H1 (cell line): ENCODE data around the gene HIPK3. TPM values are rescaled to one million over a fixed set of nuclear protein-coding genes. Genes with fewer than 3 reads are reported as not detected.
A peak's percentile ranks its signal among the peaks of the same experiment; 100 is the strongest.

Experiments used
- CTCF ChIA-PET: fragments of 300-600 bp; sonication (Branson Sonifier 250); formaldehyde crosslinking; loops from one replicate; lab custom pipeline; 2021; ENCODE audit not compliant: partially characterized antibody; lab: Charles Lee
- POLR2A ChIA-PET: fragments of 300-600 bp; sonication (Branson Sonifier 250); formaldehyde crosslinking; loops from one replicate; lab custom pipeline; 2021; ENCODE audit warnings: inconsistent platforms; ENCODE audit not compliant: partially characterized antibody; lab: Charles Lee
- DNase-seq, 2 experiments: peaks; one replicate each; pipeline versions ENCODE4 v3.0.0 to v3.0.0-alpha.2; 2010 to 2022; ENCODE audit warnings: low spot score in 2 of 2, low read depth in 1 of 2, mixed read lengths in 1 of 2
- FAIRE-seq: peaks from 2 replicates; lab custom pipeline; 2011; peaks lifted over from hg19 to GRCh38; lab: Jason Lieb, UNC
- H2AFZ ChIP-seq: 2 replicates; pipeline ENCODE4 v1.8.1; 2012; ENCODE audit warnings: low read length, inconsistent platforms
- H2AK5ac ChIP-seq: 2 replicates; pipeline ENCODE4 v1.6.1; 2013; ENCODE audit warnings: low read depth, low read length
- H2BK120ac ChIP-seq: replicated peaks from 2 replicates; pipeline ENCODE3; 2013; ENCODE audit warnings: low read depth, low read length, inconsistent platforms
- H2BK12ac ChIP-seq: 2 replicates; pipeline ENCODE4 v1.6.1; 2013; ENCODE audit warnings: low read depth, low read length
- H2BK15ac ChIP-seq: 2 replicates; pipeline ENCODE4 v1.6.1; 2013; ENCODE audit warnings: low read length
- H2BK20ac ChIP-seq: 2 replicates; pipeline ENCODE4 v1.6.1; 2013; ENCODE audit warnings: low read length
- H2BK5ac ChIP-seq: 2 replicates; pipeline ENCODE4 v1.6.1; 2013; ENCODE audit warnings: low read depth, low read length
- H3K14ac ChIP-seq: 2 replicates; pipeline ENCODE4 v1.6.1; 2013; ENCODE audit warnings: inconsistent platforms; ENCODE audit not compliant: insufficient read length
- H3K18ac ChIP-seq: 2 replicates; pipeline ENCODE4 v1.6.1; 2013; ENCODE audit warnings: low read length; ENCODE audit errors: extremely low read depth
- H3K23ac ChIP-seq: 2 replicates; pipeline ENCODE4 v1.6.1; 2013; ENCODE audit warnings: inconsistent platforms; ENCODE audit not compliant: insufficient read length
- H3K23me2 ChIP-seq: 2 replicates; pipeline ENCODE4 v1.6.1; 2013; ENCODE audit warnings: low read depth, low read length
- H3K27ac ChIP-seq: 2 replicates; pipeline ENCODE4 v1.6.1; 2011; ENCODE audit warnings: low read depth, low read length, inconsistent platforms
- H3K27me3 ChIP-seq, 4 experiments: replicated peaks in 1 of 4; 1 replicate in 1 of 4; 2 replicates in 3 of 4; pipeline versions ENCODE4 v1.6.1 to v1.8.1; 2011 to 2013; ENCODE audit warnings: low read length in 3 of 4, mild to moderate bottlenecking in 3 of 4, inconsistent platforms in 2 of 4, mixed read lengths in 2 of 4, moderate library complexity in 1 of 4; ENCODE audit not compliant: control insufficient read depth in 3 of 4, insufficient read depth in 3 of 4; ENCODE audit errors: extremely low read depth in 1 of 4
- H3K36me3 ChIP-seq, 4 experiments: 2 replicates each; pipeline versions ENCODE4 v1.6.1 to v1.8.1; 2011 to 2013; ENCODE audit warnings: mild to moderate bottlenecking in 4 of 4, low read length in 3 of 4, moderate library complexity in 2 of 4, control low read depth in 1 of 4, inconsistent platforms in 1 of 4; ENCODE audit not compliant: insufficient read depth in 4 of 4, control insufficient read depth in 2 of 4
- H3K4ac ChIP-seq: replicated peaks from 2 replicates; pipeline ENCODE3; 2013; ENCODE audit warnings: low read length, low read depth, mixed read lengths, inconsistent platforms; ENCODE audit not compliant: insufficient read length
- H3K4me1 ChIP-seq, 4 experiments: replicated peaks in 1 of 4; 1 replicate in 1 of 4; 2 replicates in 3 of 4; pipeline versions ENCODE4 v1.6.1 to v1.8.1; 2011 to 2013; ENCODE audit warnings: low read length in 3 of 4, inconsistent platforms in 2 of 4, mixed read lengths in 1 of 4; ENCODE audit not compliant: insufficient read depth in 4 of 4, control insufficient read depth in 3 of 4
- H3K4me2 ChIP-seq, 2 experiments: 2 replicates each; pipeline versions ENCODE4 v1.6.1 to v1.8.1; 2011 to 2013; ENCODE audit warnings: low read depth in 2 of 2, low read length in 2 of 2, control low read depth in 1 of 2, inconsistent platforms in 1 of 2, mild to moderate bottlenecking in 1 of 2; ENCODE audit not compliant: insufficient read depth in 1 of 2
- H3K4me3 ChIP-seq, 4 experiments: fragments of 200-600, 300-600 bp in 1 of 4; sonication (generic), shearing (Covaris generic), sonication (Bioruptor Twin) in 1 of 4; 2 replicates each; pipeline versions ENCODE4 v1.5.1 to v1.8.1; 2011 to 2016; ENCODE audit warnings: low read length in 4 of 4, low read depth in 3 of 4, control low read depth in 2 of 4, inconsistent platforms in 2 of 4, mild to moderate bottlenecking in 2 of 4, mixed read lengths in 1 of 4, moderate library complexity in 1 of 4; ENCODE audit not compliant: insufficient read depth in 2 of 4; ENCODE audit errors: extremely low read depth in 1 of 4
- H3K56ac ChIP-seq: replicated peaks from 2 replicates; pipeline ENCODE3; 2013; ENCODE audit warnings: low read depth, mild to moderate bottlenecking, mixed read lengths, low read length, inconsistent platforms; ENCODE audit not compliant: insufficient read length
- H3K79me1 ChIP-seq: 2 replicates; pipeline ENCODE4 v1.6.1; 2013; ENCODE audit warnings: low read depth, low read length, control low read depth
- H3K79me2 ChIP-seq, 2 experiments: 2 replicates each; pipeline versions ENCODE4 v1.6.1 to v1.8.1; 2012 to 2013; ENCODE audit warnings: low read length in 2 of 2, mild to moderate bottlenecking in 2 of 2, inconsistent platforms in 1 of 2; ENCODE audit not compliant: insufficient read depth in 2 of 2, control insufficient read depth in 1 of 2
- H3K9ac ChIP-seq, 4 experiments: replicated peaks in 1 of 4; 1 replicate in 1 of 4; 2 replicates in 3 of 4; pipeline versions ENCODE4 v1.6.1 to v1.8.1; 2011 to 2013; ENCODE audit warnings: low read depth in 3 of 4, low read length in 3 of 4, control low read depth in 2 of 4, mild to moderate bottlenecking in 2 of 4, moderate library complexity in 2 of 4, inconsistent platforms in 1 of 4; ENCODE audit errors: extremely low read depth in 1 of 4
- H3K9me3 ChIP-seq, 2 experiments: 2 replicates each; pipeline versions ENCODE4 v1.6.1 to v1.8.1; 2012 to 2013; ENCODE audit warnings: mild to moderate bottlenecking in 2 of 2, moderate library complexity in 2 of 2, control low read depth in 1 of 2, inconsistent platforms in 1 of 2, low read depth in 1 of 2, low read length in 1 of 2, mixed read lengths in 1 of 2; ENCODE audit not compliant: insufficient read depth in 2 of 2
- H4K20me1 ChIP-seq, 2 experiments: replicated peaks in 1 of 2; 2 replicates each; pipeline versions ENCODE3 to v1.8.1; 2011 to 2013; ENCODE audit warnings: inconsistent platforms in 2 of 2, low read length in 2 of 2, mild to moderate bottlenecking in 1 of 2; ENCODE audit not compliant: insufficient read depth in 2 of 2, control insufficient read depth in 1 of 2
- H4K5ac ChIP-seq: 2 replicates; pipeline ENCODE4 v1.6.1; 2013; ENCODE audit warnings: low read length, low read depth, mixed read lengths, inconsistent platforms; ENCODE audit not compliant: insufficient read length
- H4K8ac ChIP-seq: 2 replicates; pipeline ENCODE4 v1.8.0; 2013; ENCODE audit warnings: mild to moderate bottlenecking, moderate library complexity, low read length, inconsistent platforms; ENCODE audit not compliant: insufficient read depth; ENCODE audit errors: extremely low read depth
- H4K91ac ChIP-seq: replicated peaks from 2 replicates; pipeline ENCODE3; 2013; ENCODE audit warnings: low read length, mixed read lengths, inconsistent platforms; ENCODE audit not compliant: insufficient read length
- HDAC6 ChIP-seq: IDR thresholded peaks from one replicate; pipeline ENCODE4 v1.7.1; 2012; ENCODE audit warnings: low read depth, mild to moderate bottlenecking, inconsistent platforms, low read length, moderate library complexity
- KDM1A ChIP-seq: fragments of 200-600, 300-600 bp; sonication (generic); IDR thresholded peaks from 2 replicates; pipeline ENCODE4 v1.7.1; 2016; ENCODE audit warnings: mild to moderate bottlenecking, low read length, borderline replicate concordance
- RBBP5 ChIP-seq: IDR thresholded peaks from 2 replicates; pipeline ENCODE4 v1.7.1; 2012; ENCODE audit warnings: low read depth, mild to moderate bottlenecking, inconsistent platforms, low read length, moderate library complexity, borderline replicate concordance
- SP1 ChIP-seq: IDR thresholded peaks from 2 replicates; pipeline ENCODE4 v1.6.1; 2011; ENCODE audit warnings: low read depth, low read length
- SP4 ChIP-seq: IDR thresholded peaks from 2 replicates; pipeline ENCODE4 v1.6.1; 2012; ENCODE audit warnings: low read length, inconsistent platforms
- TCF12 ChIP-seq: IDR thresholded peaks from 2 replicates; pipeline ENCODE4 v1.6.1; 2011; ENCODE audit warnings: low read depth, mild to moderate bottlenecking, low read length
- WGBS, 2 experiments: shearing (Covaris generic) in 1 of 2; methylation state at CpG; one replicate each; pipeline versions ENCODE4 v1.1.6 to v1.1.7; 2013 to 2015; ENCODE audit warnings: low lambda C conversion rate in 2 of 2, mixed read lengths in 2 of 2, inconsistent platforms in 1 of 2, low coverage in 1 of 2, missing lambda C conversion rate in 1 of 2; ENCODE audit not compliant: insufficient replicate concordance in 2 of 2, insufficient coverage in 1 of 2, insufficient read length in 1 of 2; ENCODE audit errors: extremely low coverage in 1 of 2, missing lambda C conversion rate in 1 of 2; 5-methylcytosine and 5-hydroxymethylcytosine counted together
- polyA plus RNA-seq, 7 experiments: library from polyadenylated mRNA; depleted of rRNA in 3 of 7; stranded (reverse) in 5 of 7; unstranded in 2 of 7; fragments of >200 nt in 5 of 7; fragments of 200-250 nt in 2 of 7; gene quantifications; 1 replicate in 5 of 7; 2 replicates in 1 of 7; 4 replicates in 1 of 7; pipeline versions ENCODE4 v1.2.1 to v1.2.3, GENCODE V29; 2011 to 2013; ENCODE audit warnings: missing spikeins in 2 of 7, mixed read lengths in 2 of 7
- total RNA-seq: library from RNA; stranded (reverse); fragmentation: NEBNext Ultra II Directional; extraction: Animal tissue kit (Norgen Biotek cat#: 25700); gene quantifications from 2 replicates; pipeline ENCODE4 v1.2.1, GENCODE V29; 2021
- TF ChIP-seq, protein P1 (sequence below): IDR thresholded peaks from 2 replicates; pipeline ENCODE4 v1.6.1; 2012; ENCODE audit warnings: low read length, inconsistent platforms
- TF ChIP-seq, protein P2 (sequence below): IDR thresholded peaks from 2 replicates; pipeline ENCODE4 v1.6.1; 2012; ENCODE audit warnings: inconsistent platforms

Gene HIPK3
- total and polyA plus RNA-seq, 2 of the 8 experiments (the other 6 are each of a cell fraction or from before 2014, with no cell fraction given) = 5.0 to 22.3 TPM

DNA sequence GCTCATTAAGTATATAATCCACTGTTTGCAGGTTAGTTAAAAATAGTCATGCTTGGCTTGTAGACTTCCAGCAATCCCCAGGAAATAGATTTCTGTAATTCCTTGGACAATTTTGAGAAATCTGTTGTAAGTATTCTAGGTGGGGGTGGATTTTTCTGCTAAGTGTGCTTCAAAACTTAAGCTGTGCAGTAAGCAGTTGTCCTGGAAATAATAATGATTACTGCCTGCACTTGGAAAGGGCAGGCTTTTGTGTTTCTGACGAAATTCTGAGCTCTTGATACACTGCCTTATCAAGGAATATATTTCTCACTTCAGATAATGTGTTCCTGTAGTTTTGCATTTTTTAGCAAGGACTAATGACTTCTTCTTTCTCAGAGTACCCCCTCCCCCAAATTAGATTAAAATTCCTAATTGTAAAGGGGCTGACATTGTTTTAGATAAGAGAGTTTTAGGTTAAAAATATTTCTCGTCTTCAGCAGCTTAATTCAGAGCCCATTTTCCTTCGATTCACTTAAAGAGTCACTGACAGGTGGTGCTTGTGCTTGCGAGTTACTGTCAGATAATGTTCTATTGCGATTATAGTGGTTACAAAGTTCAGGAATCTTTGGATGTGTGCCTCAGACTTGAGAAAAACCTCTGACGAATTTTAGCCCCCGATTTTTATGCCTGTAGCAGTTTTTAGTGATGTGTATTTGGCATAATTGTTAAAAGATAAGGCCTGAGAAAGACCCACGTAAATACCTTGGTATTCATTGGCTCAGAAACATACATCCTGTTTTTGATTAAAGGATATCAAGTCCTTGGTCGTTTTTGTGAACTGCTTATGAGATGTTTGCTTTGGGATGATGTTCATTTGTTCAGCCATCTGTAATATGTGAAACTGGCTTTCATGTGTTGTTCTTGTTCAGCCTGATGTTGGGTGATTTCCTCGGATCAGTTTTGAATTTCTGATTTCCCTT is 120.5 kb downstream of the HIPK3 start:
- Histone ChIP-seq H4K5ac (no peak overlapping the region), H3K36me3 (no peaks in the 10 kb centered on the region), H3K4ac (no peak overlapping the region), H2AK5ac (no peak overlapping the region), H2BK120ac (no peak overlapping the region), H3K56ac (no peak overlapping the region), H3K9ac (no peak overlapping the region), H3K4me3 (peak overlapping the region in 2 of 4 experiments; percentile 44 to 79; a peak in 2 of 8 replicates), H3K79me2 (no peaks in the 10 kb centered on the region), H3K27ac (no peak overlapping the region), H2BK5ac (no peak overlapping the region), H2BK20ac (no peak overlapping the region), H3K18ac (no peak overlapping the region), H3K14ac (no peak overlapping the region), H4K20me1 (no peaks in the 10 kb centered on the region), H3K9me3 (no peaks in the 10 kb centered on the region), H3K79me1 (no peaks in the 10 kb centered on the region), H3K23me2 (peaks cover 6% of the 10 kb centered on the region; the same call in 1 of the 2 replicates), H4K8ac (no peak overlapping the region), H2BK15ac (no peak overlapping the region), H2AFZ (no peak overlapping the region), H3K4me1 (peaks cover 0 to 10% (median 4%) of the 10 kb centered on the region in 4 experiments; a peak in 4 of 7 replicates), H4K91ac (no peak overlapping the region), H3K27me3 (peaks cover 4 to 39% (median 27%) of the 10 kb centered on the region in 4 experiments), H3K23ac (no peak overlapping the region), H2BK12ac (no peak overlapping the region), H3K4me2 (peak overlapping the region in 1 of 2 experiments; percentile 70; a peak in 1 of 4 replicates)
- WGBS, 2 experiments = 79% methylated on average over 10 of the region's 10 CpGs; no CpG with 5 or more reads in 1 of the 2 experiments
- ChIA-PET CTCF (no interaction called here), POLR2A (no interaction called here)
- TF ChIP-seq, protein P1, sequence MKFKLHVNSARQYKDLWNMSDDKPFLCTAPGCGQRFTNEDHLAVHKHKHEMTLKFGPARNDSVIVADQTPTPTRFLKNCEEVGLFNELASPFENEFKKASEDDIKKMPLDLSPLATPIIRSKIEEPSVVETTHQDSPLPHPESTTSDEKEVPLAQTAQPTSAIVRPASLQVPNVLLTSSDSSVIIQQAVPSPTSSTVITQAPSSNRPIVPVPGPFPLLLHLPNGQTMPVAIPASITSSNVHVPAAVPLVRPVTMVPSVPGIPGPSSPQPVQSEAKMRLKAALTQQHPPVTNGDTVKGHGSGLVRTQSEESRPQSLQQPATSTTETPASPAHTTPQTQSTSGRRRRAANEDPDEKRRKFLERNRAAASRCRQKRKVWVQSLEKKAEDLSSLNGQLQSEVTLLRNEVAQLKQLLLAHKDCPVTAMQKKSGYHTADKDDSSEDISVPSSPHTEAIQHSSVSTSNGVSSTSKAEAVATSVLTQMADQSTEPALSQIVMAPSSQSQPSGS = no peak
- TF ChIP-seq, protein P2, sequence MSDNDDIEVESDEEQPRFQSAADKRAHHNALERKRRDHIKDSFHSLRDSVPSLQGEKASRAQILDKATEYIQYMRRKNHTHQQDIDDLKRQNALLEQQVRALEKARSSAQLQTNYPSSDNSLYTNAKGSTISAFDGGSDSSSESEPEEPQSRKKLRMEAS = no peak
- TF ChIP-seq RBBP5 = no peak
- no peak for TF ChIP-seq KDM1A
- no peak for TF ChIP-seq HDAC6
- TF ChIP-seq SP4 = no peak
- no peak for TF ChIP-seq TCF12
- TF ChIP-seq SP1 = no peak
- no peak for DNase-seq
- FAIRE-seq = no peak
